Activated CD4-positive, alpha-beta T cell treated with anti-CD3 and anti-CD28 coated beads for 1 hour (primary cell): ENCODE measurements around the gene NPVF.
A peak's percentile ranks its signal among the peaks of the same experiment; 100 is the strongest.

Experiments
- DNase-seq: peaks from one replicate; pipeline ENCODE4 v3.0.0-alpha.2; 2020

The NPVF gene

GRCh38 chr7:25223206-25223605 is 5.1 kb downstream of the NPVF start:
- no peak for DNase-seq

GRCh38 chr7:25222666-25223065 is 5.6 kb downstream of the NPVF start:
- DNase-seq: no peak

DNA sequence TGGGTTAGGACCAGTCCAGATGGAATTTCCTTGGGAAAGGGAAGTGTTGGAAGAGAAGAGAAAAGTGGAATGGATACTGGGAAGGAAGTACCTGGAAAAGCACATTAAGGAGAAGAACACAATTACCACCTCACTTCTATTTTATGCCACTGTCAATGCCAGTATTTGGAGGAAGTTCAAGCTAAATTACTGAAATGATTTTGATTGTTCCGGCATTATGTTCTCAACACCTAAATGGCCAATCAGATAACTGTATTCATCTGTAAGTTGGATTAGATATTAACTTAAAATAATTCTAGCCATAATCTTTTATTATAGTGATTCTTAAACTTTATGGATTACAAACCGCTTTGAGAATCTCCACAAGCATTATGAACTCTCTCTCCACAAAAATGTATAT is 7.3 kb downstream of the NPVF start:
- DNase-seq: no peak

GRCh38 chr7:25218191-25218590 is 10.1 kb downstream of the NPVF start:
- DNase-seq: no peak

DNA sequence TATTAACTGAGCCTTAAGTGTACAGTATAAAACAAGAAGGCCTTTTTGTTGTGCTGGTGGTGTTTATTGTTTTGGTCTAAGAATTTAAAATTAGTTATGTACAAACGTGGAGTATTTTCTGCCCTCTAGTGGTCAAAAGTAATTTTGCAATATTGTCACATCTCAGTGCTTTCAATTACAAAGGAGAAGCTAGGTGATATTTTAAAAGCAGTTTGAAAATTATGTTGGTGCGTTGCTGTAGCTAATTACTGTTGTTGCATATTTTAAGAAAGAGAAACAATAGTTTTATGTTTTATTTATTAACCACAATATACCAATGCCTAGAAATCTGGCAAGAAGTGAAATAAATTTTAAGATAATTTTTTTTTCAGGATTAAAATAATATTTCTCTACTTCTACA is 11.4 kb downstream of the NPVF start:
- DNase-seq: no peak

- DNase-seq: no peak
Observed at GRCh38 chr7:25215694-25216335, 12.5 kb downstream of the NPVF start.

- no peak for DNase-seq
Observed at GRCh38 chr7:25208525-25209221, 19.6 kb downstream of the NPVF start.

DNA sequence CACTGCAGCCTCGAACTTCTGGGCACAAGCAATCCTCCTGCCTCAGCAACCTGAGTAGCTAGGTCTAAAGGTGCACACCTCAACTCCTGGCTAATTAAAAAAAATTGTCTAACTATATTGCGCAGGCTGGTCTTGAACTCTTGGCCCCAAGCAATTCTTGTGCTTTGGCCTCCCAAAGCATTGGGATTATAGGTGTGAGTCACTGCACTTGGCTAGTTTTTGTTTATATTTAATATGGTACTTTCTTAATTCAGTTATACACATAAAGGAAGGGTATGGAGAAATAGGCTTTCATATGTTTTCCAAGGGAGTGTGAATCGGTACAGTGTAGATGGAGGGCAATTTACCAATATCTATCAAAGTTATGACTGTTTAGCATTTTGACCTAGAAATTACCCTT is 20.4 kb downstream of the NPVF start:
- no peak for DNase-seq

GRCh38 chr7:25206765-25207164 is 21.5 kb downstream of the NPVF start:
- DNase-seq: no peak

DNA sequence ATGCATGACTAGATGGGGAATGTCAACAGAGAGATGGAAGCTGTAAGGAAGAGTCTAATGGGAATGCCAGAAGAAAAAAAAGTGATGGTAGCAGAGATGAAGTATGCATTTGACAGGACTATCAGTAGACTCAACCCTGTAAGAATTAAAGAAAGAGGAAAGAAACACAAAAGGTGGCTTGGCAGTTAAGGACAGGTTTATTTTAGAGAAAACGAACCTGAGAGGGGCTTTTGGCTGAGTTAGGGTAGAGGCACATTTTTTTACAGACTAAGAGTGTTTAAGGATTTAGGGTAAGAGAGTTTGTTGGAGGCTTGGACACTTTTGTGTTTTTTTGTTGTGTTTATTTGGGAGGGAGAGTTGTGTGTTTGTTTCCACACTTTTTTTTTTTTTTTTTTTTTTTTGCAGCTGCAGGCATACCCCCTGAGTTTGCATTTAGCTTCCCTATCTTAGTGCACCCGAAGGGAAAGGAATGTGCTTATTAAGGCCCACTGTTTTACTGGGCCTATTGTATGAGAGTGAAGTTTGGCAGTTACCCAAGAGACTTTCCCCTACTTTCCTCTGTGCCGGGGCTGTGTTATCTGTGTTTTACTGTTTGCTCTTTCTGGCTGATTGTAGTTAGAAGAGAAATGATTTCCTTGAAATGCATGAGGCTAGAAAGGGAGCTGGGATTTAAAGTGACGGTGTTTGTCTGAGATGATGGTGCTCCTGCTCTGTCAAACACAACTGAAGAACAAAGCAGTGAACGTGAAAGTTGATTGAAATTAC is 32.0 kb downstream of the NPVF start:
- no peak for DNase-seq

- DNase-seq: no peak
Observed at GRCh38 chr7:25194036-25194435, 34.2 kb downstream of the NPVF start.

DNA sequence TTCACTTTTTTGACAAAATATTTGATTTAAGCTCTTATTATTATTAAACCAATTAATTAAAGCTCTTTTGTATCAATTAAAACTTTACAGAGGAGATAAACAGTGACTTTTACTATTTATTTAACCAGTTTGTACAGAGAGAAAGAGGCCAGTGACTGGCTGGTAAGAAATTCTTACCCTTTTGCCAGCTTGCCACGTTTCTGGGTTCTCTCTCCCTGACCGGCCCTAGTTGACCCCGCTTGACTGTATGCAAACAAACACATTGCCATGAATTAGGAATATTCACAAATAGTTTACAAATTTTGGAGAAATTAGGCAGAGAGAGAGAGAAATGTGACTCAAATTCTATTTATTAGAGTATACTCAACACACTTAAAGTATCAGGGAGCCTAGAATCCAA is 36.2 kb downstream of the NPVF start:
- no peak for DNase-seq

DNA sequence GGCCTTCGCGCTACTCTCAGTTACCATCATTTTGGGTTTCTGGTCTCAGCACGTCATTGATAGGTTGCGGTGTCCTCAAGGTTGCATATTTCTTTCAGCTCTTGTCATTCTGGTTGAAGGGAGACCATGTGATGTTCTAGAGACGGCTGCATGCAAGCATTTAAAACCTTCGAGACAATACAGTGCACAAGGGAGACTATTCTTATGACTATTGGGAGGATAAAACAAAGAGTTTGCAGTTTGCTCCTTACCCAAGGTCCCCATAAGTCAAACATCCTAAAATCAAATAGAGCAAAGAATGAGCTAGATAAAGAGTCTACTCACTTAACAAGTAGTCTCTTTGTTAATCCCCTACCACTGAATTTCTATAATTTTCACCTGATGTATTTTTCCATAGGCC is 39.1 kb downstream of the NPVF start:
- DNase-seq: no peak

DNA sequence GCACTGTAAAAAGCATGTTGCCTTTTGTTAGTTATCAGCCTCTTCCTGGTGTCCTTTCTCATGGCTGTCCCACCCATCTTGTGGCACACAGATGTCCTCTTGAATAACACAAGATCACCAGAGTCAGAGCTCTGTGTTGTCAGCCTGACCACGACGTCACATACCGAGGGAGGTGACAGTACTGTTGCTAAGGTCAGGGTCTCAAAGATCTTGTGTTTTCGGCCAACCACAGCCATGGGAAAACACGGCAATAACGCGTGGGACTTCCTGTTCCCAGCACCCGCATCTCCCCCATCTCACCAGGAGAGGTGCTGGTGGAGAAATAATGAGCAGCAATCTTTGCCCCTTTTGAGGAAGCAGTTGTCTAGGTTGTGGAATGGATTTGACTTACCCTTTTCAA is 40.4 kb downstream of the NPVF start:
- DNase-seq: no peak

- DNase-seq: no peak
Observed at GRCh38 chr7:25186436-25186835, 41.9 kb downstream of the NPVF start.

DNA sequence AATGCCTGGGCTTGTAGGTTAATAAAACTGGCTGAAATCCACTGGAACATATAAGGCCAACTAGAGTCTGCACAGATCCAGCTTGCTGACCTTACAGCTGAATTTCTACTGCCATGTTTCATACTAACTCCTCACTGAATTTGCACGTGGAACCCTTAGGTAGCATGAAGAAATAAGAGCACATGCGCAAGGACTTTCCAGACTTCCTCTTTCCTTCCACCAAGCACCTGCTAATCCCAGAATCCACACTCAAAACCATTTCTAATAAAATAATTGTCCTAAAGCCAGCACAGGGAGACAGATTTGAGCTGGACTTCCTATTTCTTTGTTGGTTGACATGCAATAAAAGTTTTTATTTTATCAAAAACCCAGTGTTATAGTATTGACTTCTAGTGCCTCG is 46.8 kb downstream of the NPVF start:
- DNase-seq: no peak

DNA sequence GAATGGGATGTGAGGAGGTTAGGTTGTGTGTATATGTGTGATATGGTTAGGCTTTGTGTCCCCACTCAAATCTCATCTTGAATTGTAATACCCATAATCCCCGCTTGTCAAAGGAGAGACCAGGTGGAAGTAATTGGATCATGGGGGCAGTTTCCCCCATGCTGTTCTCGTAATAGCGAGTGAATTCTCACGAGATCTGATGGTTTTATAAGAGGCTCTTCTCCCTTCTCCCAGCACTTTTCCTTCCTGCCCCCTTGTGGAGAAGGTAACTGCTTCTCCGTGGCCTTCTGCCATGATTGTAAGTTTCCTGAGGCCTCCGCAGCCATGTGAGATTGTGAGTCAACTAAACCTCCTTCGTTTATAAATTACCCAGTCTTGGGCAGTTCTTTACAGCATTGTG is 47.3 kb downstream of the NPVF start:
- no peak for DNase-seq

- DNase-seq: no peak
Observed at GRCh38 chr7:25180592-25180923, 47.7 kb downstream of the NPVF start.

DNA sequence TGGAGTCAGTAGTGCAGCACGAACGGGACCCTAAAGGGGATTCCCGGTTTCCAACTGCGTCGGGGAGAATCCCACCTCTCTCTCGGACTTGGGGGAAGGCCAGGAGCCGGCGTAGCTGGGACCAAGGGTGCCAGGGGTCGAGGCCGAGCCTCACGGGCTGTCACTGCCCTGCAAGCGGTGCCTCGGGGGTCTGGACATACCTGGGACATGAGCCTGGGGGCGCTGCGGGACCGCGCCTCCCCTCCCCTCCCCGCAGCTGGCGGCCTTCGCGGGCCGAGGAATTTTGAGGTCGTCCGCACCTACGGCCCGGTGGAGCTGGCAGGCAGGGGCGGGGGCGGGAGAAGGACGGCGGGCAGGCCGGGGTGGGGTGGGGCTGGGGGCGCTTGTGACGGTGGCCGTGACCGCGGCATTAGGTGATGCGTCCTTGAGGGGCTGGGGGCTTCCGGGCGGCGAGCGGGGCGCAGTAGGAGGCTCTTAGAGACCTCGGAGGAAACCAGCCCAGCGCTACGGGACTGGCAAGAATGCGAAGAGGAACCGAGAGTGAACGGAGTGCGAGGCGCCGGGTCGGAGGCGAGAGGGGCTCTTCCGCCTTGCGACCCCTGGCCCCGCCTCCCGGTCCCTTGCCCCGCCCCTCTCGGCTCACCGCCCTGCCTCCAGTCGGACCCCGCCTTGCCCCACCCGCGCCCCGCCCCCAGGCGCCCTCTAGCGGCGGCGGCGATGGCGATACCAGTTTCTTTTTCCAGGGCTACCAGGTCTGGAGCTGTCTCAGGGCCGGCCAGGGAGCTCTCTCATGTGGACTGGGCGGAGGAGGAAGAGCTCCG is 48.3 kb downstream of the NPVF start:
- DNase-seq: peak; percentile 92

GRCh38 chr7:25179325-25179724 is 49.0 kb downstream of the NPVF start:
- no peak for DNase-seq
